H1 (cell line): ENCODE data around the gene RWDD4. TPM values are rescaled to one million over a fixed set of nuclear protein-coding genes. Genes with fewer than 3 reads are reported as not detected.

ENCODE experiments used
- RFX5 ChIP-seq: IDR thresholded peaks from 2 replicates; pipeline ENCODE4 v1.6.1; 2011; ENCODE audit warnings: low read depth, low read length, improper control_type of control experiment, borderline replicate concordance
- polyA plus RNA-seq, 7 experiments: library from polyadenylated mRNA; depleted of rRNA in 3 of 7; stranded (reverse) in 5 of 7; unstranded in 2 of 7; fragments of >200 nt in 5 of 7; fragments of 200-250 nt in 2 of 7; gene quantifications; 1 replicate in 5 of 7; 2 replicates in 1 of 7; 4 replicates in 1 of 7; pipeline versions ENCODE4 v1.2.1 to v1.2.3, GENCODE V29; 2011 to 2013; ENCODE audit warnings: missing spikeins in 2 of 7, mixed read lengths in 2 of 7
- total RNA-seq: library from RNA; stranded (reverse); fragmentation: NEBNext Ultra II Directional; extraction: Animal tissue kit (Norgen Biotek cat#: 25700); gene quantifications from 2 replicates; pipeline ENCODE4 v1.2.1, GENCODE V29; 2021

The RWDD4 gene
- total and polyA plus RNA-seq, 2 of the 8 experiments (the other 6 are each of a cell fraction or from before 2014, with no cell fraction given), result 5.4 to 18.9 TPM

DNA sequence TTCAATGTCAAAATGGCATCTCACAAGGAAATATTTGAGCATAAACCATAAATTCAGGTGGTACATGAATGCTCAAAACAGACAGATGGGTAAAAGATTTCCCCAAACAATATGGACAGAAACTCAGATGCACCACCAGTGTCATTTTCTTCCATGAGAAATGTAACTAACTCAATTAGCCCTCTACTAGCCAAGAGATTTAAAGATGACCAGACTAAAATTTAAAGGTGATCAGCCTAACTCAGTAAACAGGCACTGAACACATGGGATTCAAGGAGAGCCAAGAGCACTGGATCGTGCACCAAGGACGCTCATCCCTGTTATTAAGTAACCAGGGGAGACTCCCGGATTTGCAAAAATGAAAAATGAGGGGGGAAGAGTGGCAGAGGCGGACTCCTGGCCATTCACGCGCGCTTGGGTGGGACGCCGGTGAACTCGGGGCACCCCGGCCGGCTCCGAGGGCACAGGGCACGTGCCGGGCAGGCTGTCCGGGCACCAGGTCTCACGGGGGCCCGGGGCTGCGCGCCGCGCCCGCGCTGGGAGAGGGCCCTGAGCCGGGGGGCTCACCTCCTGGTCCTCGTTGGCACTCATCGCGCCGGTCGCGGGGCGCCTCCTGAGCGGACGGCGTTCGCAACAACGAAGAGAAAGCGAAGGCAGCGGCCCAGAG lies 490 bp downstream of the RWDD4 start (continued):
- no peak for TF ChIP-seq RFX5
